Cardiac septum (tissue), 1 donor: ENCODE data around the gene CD3G. TPM values are rescaled to one million over a fixed set of nuclear protein-coding genes. Genes with fewer than 3 reads are reported as not detected.

Experiments used
- DNase-seq: peaks from one replicate; pipeline ENCODE4 v3.0.0-alpha.2; 2020; ENCODE audit warnings: low spot score
- intact Hi-C: fragments of 100-400 bp; cut with DNase I; formaldehyde crosslinking; loops from one replicate; pipeline ENCODE4 v1.14.0; 2022
- total RNA-seq: library from RNA; stranded (reverse); fragmentation: NEBNext Ultra II Directional; extraction: Animal tissue kit (Norgen Biotek cat#: 25700); gene quantifications from one replicate; pipeline ENCODE4 v1.2.1, GENCODE V29; 2021
- donor health status: DM: no; HTN: no; CAD: no.

CD3G gene
- total RNA-seq, 1 donor from 2014 or later: 0.24 TPM

- intact Hi-C loops: no loop called here
- no peak for DNase-seq
Observed at GRCh38 chr11:118321386-118322082, 22.6 kb upstream of the CD3G start.

- DNase-seq: no peak
- intact Hi-C loops: no loop called here
Observed at GRCh38 chr11:118322721-118323120, 21.4 kb upstream of the CD3G start.

GRCh38 chr11:118325283-118325682 lies 18.9 kb upstream of the CD3G start:
- intact Hi-C loops: no loop called here
- DNase-seq: no peak

- DNase-seq: no peak
- intact Hi-C loops: no loop called here
Observed at GRCh38 chr11:118328745-118329144, 15.4 kb upstream of the CD3G start.

GRCh38 chr11:118334745-118335144 lies 9.4 kb upstream of the CD3G start:
- DNase-seq: no peak
- intact Hi-C loops: no loop called here

- intact Hi-C loops: no loop called here
- no peak for DNase-seq
Observed at GRCh38 chr11:118338637-118339061, 5.5 kb upstream of the CD3G start.

- intact Hi-C loops: no loop called here
Observed at GRCh38 chr11:118339281-118339961, 4.7 kb upstream of the CD3G start.

GRCh38 chr11:118340449-118340848 lies 3.7 kb upstream of the CD3G start:
- DNase-seq: no peak
- intact Hi-C loops: no loop called here

More at GRCh38 chr11:118339281-118339961, 4.7 kb upstream of the CD3G start:
- no peak for DNase-seq

- intact Hi-C loops: no loop called here
- DNase-seq: no peak
Observed at GRCh38 chr11:118341261-118341660, 2.9 kb upstream of the CD3G start.

- intact Hi-C loops: no loop called here
- DNase-seq: no peak
Observed at GRCh38 chr11:118341815-118342489, 2.2 kb upstream of the CD3G start.

- intact Hi-C loops: no loop called here
- no peak for DNase-seq
Observed at GRCh38 chr11:118342503-118343161, 1.5 kb upstream of the CD3G start, which contains the start of gene CD3D. TSS of gene CD3D (minus strand) at chr11:118342705. CDS start at chr11:118342607, 98 bp downstream.

- intact Hi-C loops: no loop called here
- DNase-seq: no peak
Observed at GRCh38 chr11:118343248-118343647, 896 bp upstream of the CD3G start.

- intact Hi-C loops: no loop called here
Observed at GRCh38 chr11:118349475-118349874, 5.3 kb downstream of the CD3G start.

GRCh38 chr11:118353084-118353710 lies 9.1 kb downstream of the CD3G start:
- intact Hi-C loops: loop anchor here (2.0 to 5.0 kb wide), 2 partner anchors 56 to 154 kb away; no protein-coding TSS in a partner anchor
- DNase-seq: no peak

More at GRCh38 chr11:118349475-118349874, 5.3 kb downstream of the CD3G start:
- DNase-seq: no peak

- intact Hi-C loops: no loop called here
- no peak for DNase-seq
Observed at GRCh38 chr11:118358071-118358470, 13.9 kb downstream of the CD3G start.

- intact Hi-C loops: no loop called here
- peak; percentile 97 for DNase-seq
Observed at GRCh38 chr11:118359295-118359958, 15.3 kb downstream of the CD3G start, which contains the start of gene UBE4A. TSS of gene UBE4A (plus strand) at chr11:118359600. CDS start at chr11:118365081, 5,481 bp downstream.

- intact Hi-C loops: loop anchor here (5.0 kb wide), 1 partner anchor 218 kb away; no protein-coding TSS in a partner anchor
- DNase-seq: no peak
Observed at GRCh38 chr11:118364956-118365615, 20.9 kb downstream of the CD3G start.

GRCh38 chr11:118366287-118366686 lies 22.1 kb downstream of the CD3G start:
- intact Hi-C loops: no loop called here
- no peak for DNase-seq
